ENCODE results near the gene PNP.

PNP gene

DNA sequence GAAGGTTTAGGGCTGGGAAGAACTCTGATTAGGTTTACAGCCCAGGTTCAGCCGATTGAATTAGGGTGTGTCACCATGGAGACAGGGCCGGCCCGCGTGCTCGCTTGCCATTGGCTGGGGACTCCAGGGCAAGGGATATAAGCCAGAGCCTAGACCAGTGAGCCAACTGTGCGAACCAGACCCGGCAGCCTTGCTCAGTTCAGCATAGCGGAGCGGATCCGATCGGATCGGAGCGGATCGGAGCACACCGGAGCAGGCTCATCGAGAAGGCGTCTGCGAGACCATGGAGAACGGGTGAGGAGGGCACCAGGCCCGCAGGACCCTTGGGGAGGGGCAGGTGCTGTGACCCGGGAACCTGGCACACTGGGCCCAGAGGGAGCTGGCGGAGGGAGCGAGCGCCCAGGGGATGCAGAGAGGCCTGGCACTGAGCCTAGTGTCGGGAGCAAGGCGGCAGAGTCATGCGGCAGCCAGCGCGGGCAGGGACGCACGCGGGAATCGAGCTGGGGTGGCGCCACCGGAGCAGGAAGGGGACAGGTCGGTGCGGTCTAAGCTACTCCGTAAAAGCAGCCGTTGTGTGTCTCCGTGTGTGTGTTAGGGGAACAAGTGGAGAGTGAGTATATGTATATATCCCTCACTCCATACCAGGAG, at the start of gene PNP:
Gene PNP (plus strand): TSS at position 165 of the 648 bp plus-strand sequence. CDS start 119 bp downstream, at position 284.
- DNase-seq (ENCODE audit: low read depth) = peak; percentile 89
- H3K4me3 ChIP-seq (ENCODE audit: low read depth, low read length) = peak within 1 kb of the TSS; percentile 81
- TF ChIP-seq CTCF (conservative IDR thresholded peaks at IDR 0.05; ENCODE audit: low read depth, low read length) = no peak

DNA sequence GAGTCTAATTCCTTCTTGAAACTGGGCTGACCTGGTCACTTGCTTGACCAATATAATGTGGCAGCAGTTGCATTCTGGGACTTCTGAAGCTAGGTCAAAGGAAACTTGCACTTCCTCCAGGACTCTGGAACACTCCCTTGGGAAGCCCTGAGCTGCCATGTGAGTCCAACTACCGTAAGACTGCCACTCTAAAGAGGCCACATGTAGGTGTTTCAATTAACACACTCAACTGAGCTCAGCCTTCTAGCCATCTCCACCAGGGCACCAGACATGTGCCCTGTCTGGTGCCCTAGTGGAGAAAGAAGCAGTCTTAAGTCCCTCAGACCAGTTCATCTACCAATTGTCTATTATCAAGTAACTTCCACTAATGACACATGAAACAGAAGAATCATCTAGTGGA, 49.8 kb upstream of the PNP start:
- no peak for TF ChIP-seq CTCF (conservative IDR thresholded peaks at IDR 0.05; ENCODE audit: low read depth, low read length)
- DNase-seq (ENCODE audit: low read depth) = no peak
- H3K4me3 ChIP-seq (ENCODE audit: low read depth, low read length) = no peak overlapping the region

DNA sequence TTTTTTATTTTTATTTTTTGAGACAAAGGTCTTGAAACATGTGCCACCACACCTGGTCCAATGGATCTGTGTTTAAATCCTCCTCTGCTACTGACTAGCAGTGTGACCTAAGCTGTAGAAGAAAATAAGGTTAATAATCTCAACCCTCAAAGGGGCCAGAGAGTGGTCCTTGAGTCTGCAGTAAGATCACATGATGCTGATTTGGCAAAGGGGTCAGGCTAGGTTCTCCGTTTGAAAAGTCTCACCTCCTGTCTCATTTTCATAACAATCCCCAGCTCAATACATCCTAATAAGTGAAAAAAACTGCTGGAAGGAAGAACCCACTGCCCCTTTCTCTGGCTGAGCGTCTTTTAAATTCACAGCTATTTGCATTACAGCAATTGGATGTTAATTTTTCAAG, 47.9 kb upstream of the PNP start:
- TF ChIP-seq CTCF (conservative IDR thresholded peaks at IDR 0.05; ENCODE audit: low read depth, low read length) = no peak
- no peak for DNase-seq (ENCODE audit: low read depth)

DNA sequence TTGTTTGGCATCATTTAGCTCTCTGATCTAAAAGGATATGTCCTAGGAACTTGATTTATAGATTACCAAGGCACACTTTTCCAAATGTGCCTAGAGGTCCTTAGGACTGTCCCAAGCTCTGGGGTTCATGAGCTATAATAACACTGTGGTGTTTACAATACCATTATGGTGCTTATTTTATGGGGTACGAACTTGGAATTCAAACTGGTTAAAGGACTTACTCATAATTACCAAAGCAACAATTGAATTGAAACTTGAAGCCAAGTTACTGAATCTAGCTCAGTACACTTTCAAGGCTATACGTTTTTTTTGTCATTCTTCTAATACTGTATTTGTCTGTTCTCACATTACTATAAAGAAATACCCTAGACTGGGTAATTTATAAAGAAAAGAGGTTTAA, 46.3 kb upstream of the PNP start:
- DNase-seq (ENCODE audit: low read depth) = no peak
- TF ChIP-seq CTCF (conservative IDR thresholded peaks at IDR 0.05; ENCODE audit: low read depth, low read length) = no peak
- H3K4me3 ChIP-seq (ENCODE audit: low read depth, low read length) = no peak overlapping the region

More for the DNA sequence above, 47.9 kb upstream of the PNP start:
- H3K4me3 ChIP-seq (ENCODE audit: low read depth, low read length) = no peak overlapping the region

DNA sequence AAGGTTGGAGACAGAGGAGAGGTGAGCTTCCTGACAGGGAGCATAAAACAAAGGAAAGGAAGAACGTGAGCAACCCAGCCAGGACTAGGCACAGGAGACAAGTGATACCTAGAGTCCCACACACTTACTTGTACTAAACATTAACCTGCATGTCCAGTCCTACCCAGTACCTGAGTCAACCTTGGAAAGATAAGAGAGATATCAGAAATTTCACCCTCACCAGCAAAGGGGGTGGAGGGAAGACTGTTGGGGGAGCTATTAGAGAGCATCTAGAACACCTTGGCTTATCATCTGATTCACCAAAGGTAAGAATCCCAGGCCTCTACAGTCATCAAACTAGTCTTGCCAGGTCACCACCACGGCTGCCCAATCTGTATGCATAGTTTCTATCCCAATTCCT, 44.4 kb upstream of the PNP start:
- no peak for TF ChIP-seq CTCF (conservative IDR thresholded peaks at IDR 0.05; ENCODE audit: low read depth, low read length)
- H3K4me3 ChIP-seq (ENCODE audit: low read depth, low read length) = no peak overlapping the region

DNA sequence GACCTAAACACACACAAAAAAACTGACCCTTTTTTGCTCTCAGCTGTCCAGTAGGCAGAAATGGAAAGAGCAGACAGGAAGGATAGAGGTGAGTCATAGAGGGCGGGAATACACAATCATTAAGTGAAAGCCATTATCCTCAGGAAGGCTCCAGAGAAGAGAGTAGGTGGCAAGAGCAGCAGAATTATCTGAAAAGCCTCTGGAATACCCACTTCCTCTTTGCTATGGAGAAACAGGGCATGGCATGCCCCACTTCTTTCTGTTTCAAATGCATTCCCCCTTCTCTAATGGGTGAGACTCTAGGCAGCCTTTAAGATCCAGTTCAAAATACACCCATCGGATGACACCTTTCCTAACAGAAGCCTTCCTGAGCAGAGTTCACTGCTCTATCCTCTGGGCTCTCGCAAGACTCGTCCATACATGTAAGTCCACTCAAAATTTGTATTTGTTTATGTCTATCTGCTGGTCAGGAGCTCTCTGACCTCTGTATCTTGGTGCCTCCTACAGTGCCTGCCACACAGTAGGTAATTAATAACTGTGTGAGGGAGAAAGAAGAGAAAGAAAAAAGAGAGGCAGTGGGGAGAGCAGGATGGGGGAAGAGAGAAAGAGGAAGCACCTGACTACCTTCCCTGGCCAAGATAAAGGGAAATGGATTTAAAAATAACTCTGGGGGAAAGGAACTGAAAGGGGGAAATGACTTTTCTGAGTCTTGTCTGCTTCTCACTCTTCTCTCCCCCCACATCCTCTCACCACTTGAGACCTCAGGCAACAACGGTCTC, 41.8 kb upstream of the PNP start:
- no peak for TF ChIP-seq CTCF (conservative IDR thresholded peaks at IDR 0.05; ENCODE audit: low read depth, low read length)
- peak; percentile 69 for DNase-seq (ENCODE audit: low read depth)
- no peak overlapping the region for H3K4me3 ChIP-seq (ENCODE audit: low read depth, low read length)

More for the DNA sequence above, 44.4 kb upstream of the PNP start:
- DNase-seq (ENCODE audit: low read depth) = no peak

- DNase-seq (ENCODE audit: low read depth) = no peak
- no peak overlapping the region for H3K4me3 ChIP-seq (ENCODE audit: low read depth, low read length)
- TF ChIP-seq CTCF (conservative IDR thresholded peaks at IDR 0.05; ENCODE audit: low read depth, low read length) = no peak
These were observed 41.2 kb upstream of the PNP start for GRCh38 chr14:20428010-20428365.
